HepG2 (cell line): ENCODE results near the gene TMEM8B. TPM values are rescaled to one million over a fixed set of nuclear protein-coding genes. Genes with fewer than 3 reads are reported as not detected.

Experiments
- ARHGAP35 ChIP-seq: sonication (generic); formaldehyde crosslinking; IDR thresholded peaks from 2 replicates; pipeline ENCODE4 v1.9.0; 2022; ENCODE audit warnings: mild to moderate bottlenecking, inconsistent platforms, moderate library complexity, missing genetic modification reagents, borderline replicate concordance
- BORCS8-MEF2B ChIP-seq: sonication (generic); formaldehyde crosslinking; IDR thresholded peaks from 2 replicates; pipeline ENCODE4 v1.8.0; 2022; ENCODE audit warnings: mild to moderate bottlenecking, missing genetic modification reagents
- HMGXB4 ChIP-seq, 2 experiments: sonication (generic) in 1 of 2; formaldehyde crosslinking in 1 of 2; IDR thresholded peaks; 2 replicates each; pipeline versions ENCODE4 v1.4.0 to v1.6.1; 2018 to 2020; ENCODE audit warnings: missing genetic modification reagents in 2 of 2, borderline replicate concordance in 1 of 2, low read depth in 1 of 2, mild to moderate bottlenecking in 1 of 2, missing biosample characterization in 1 of 2
- HNF4A ChIP-seq: sonication (generic); formaldehyde crosslinking; IDR thresholded peaks from 2 replicates; pipeline ENCODE4 v1.4.0; 2020; ENCODE audit warnings: missing genetic modification reagents
- HOXA5 ChIP-seq: sonication (generic); formaldehyde crosslinking; IDR thresholded peaks from 2 replicates; pipeline ENCODE4 v1.4.0; 2020; ENCODE audit warnings: missing genetic modification reagents
- KDM4B ChIP-seq: sonication (generic); formaldehyde crosslinking; IDR thresholded peaks from 2 replicates; pipeline ENCODE4 v1.4.0; 2020; ENCODE audit warnings: missing genetic modification reagents
- KLF13 ChIP-seq: sonication (generic); formaldehyde crosslinking; IDR thresholded peaks from 2 replicates; pipeline ENCODE4 v1.4.0; 2020; ENCODE audit warnings: mild to moderate bottlenecking, missing genetic modification reagents
- KMT2B ChIP-seq: IDR thresholded peaks from 2 replicates; pipeline ENCODE4 v1.6.1; 2016; ENCODE audit warnings: missing genetic modification reagents, missing compliant biosample characterization
- MED8 ChIP-seq: sonication (generic); formaldehyde crosslinking; IDR thresholded peaks from 2 replicates; pipeline ENCODE4 v1.8.1; 2023; ENCODE audit warnings: mild to moderate bottlenecking, missing genetic modification reagents; ENCODE audit not compliant: insufficient replicate concordance
- NFKB2 ChIP-seq: sonication (generic); formaldehyde crosslinking; IDR thresholded peaks from 2 replicates; pipeline ENCODE4 v1.4.0; 2020; ENCODE audit warnings: missing genetic modification reagents, borderline replicate concordance
- PAXIP1 ChIP-seq: sonication (generic); formaldehyde crosslinking; conservative IDR thresholded peaks from 2 replicates; pipeline ENCODE4 v1.4.0; 2020; ENCODE audit warnings: mild to moderate bottlenecking, missing genetic modification reagents, moderate library complexity
- TP53 ChIP-seq: sonication (generic); formaldehyde crosslinking; conservative IDR thresholded peaks from 2 replicates; pipeline ENCODE4 v1.4.0; 2020; ENCODE audit warnings: missing genetic modification reagents
- ZFX ChIP-seq: sonication (generic); formaldehyde crosslinking; IDR thresholded peaks from 2 replicates; pipeline ENCODE4 v1.4.0; 2020; ENCODE audit warnings: mild to moderate bottlenecking, low read depth, missing genetic modification reagents, moderate library complexity
- ZNF333 ChIP-seq: sonication (generic); formaldehyde crosslinking; IDR thresholded peaks from 2 replicates; pipeline ENCODE4 v1.4.0; 2020; ENCODE audit warnings: mild to moderate bottlenecking, missing genetic modification reagents, borderline replicate concordance
- ZNF550 ChIP-seq: sonication (generic); formaldehyde crosslinking; IDR thresholded peaks from 2 replicates; pipeline ENCODE4 v1.4.0; 2020; ENCODE audit warnings: mild to moderate bottlenecking, missing genetic modification reagents, borderline replicate concordance
- ZNF580 ChIP-seq: IDR thresholded peaks from 2 replicates; pipeline ENCODE4 v1.6.1; 2016; ENCODE audit warnings: low read depth, borderline replicate concordance
- ZNF687 ChIP-seq: sonication (generic); formaldehyde crosslinking; IDR thresholded peaks from 2 replicates; pipeline ENCODE4 v1.5.1; 2020; ENCODE audit warnings: mild to moderate bottlenecking, missing genetic modification reagents, moderate library complexity
- ZNF746 ChIP-seq: sonication (generic); formaldehyde crosslinking; IDR thresholded peaks from 2 replicates; pipeline ENCODE4 v1.8.0; 2022; ENCODE audit warnings: mild to moderate bottlenecking, missing genetic modification reagents
- polyA plus RNA-seq, 8 experiments: library from polyadenylated mRNA; depleted of rRNA in 3 of 8; stranded (reverse) in 7 of 8; unstranded in 1 of 8; fragments of >200 nt; fragmentation: Illumina TruSeq in 4 of 8; extraction: Trizol in 4 of 8; gene quantifications; 2 replicates each; pipeline versions ENCODE4 v1.2.1 to v1.2.3, GENCODE V29; 2011 to 2016; ENCODE audit warnings: low read depth in 4 of 8, missing spikeins in 1 of 8, mixed read lengths in 1 of 8; ENCODE audit not compliant: insufficient read depth in 1 of 8
- total RNA-seq, 5 experiments: library from RNA; depleted of rRNA; stranded (reverse); fragments of >200 nt; fragmentation: Illumina TruSeq; extraction: Trizol; gene quantifications; 2 replicates each; pipeline ENCODE4 v1.2.3, GENCODE V29; 2016; ENCODE audit warnings: low read depth in 1 of 5

Gene TMEM8B
- total and polyA plus RNA-seq, 2 of the 13 experiments (the other 11 are each of a cell fraction or from before 2014, with no cell fraction given): 2.1 to 2.7 TPM

- peak; percentile 58 to 68; a peak in 3 of 4 replicates for TF ChIP-seq HMGXB4 (CRISPR knock-in tag; IDR thresholded peaks at IDR 0.05; ENCODE audit: borderline replicate concordance in 1 of 2, low read depth in 1 of 2)
- TF ChIP-seq HNF4A: peak; percentile 88
- peak; percentile 13; the same call in 1 of the 2 replicates for TF ChIP-seq ZNF580 (CRISPR knock-in tag)
- peak; percentile 91; the same call in 1 of the 2 replicates for TF ChIP-seq ZNF687
- peak; percentile 53 for TF ChIP-seq NFKB2 (CRISPR knock-in tag)
- TF ChIP-seq ZFX (CRISPR knock-in tag): peak; percentile 66; the same call in 1 of the 2 replicates
- peak; percentile 24 for TF ChIP-seq MED8 (CRISPR knock-in tag)
- 0 out of 2 replicates have a peak, but pooled peaks have one; percentile 54 for TF ChIP-seq TP53 (CRISPR knock-in tag)
- TF ChIP-seq KDM4B (CRISPR knock-in tag): peak; percentile 68
- no peak for TF ChIP-seq ZNF550 (CRISPR knock-in tag)
- no peak for TF ChIP-seq KLF13 (CRISPR knock-in tag)
- peak; percentile 53 for TF ChIP-seq ZNF746 (CRISPR knock-in tag)
- peak; percentile 28; the same call in 1 of the 2 replicates for TF ChIP-seq ZNF333 (CRISPR knock-in tag)
- TF ChIP-seq ARHGAP35 (CRISPR knock-in tag): peak; percentile 74; the same call in 1 of the 2 replicates
- peak; percentile 62 for TF ChIP-seq KMT2B
- TF ChIP-seq PAXIP1: peak; percentile 80
- peak; percentile 60; the same call in 1 of the 2 replicates for TF ChIP-seq HOXA5 (CRISPR knock-in tag)
- peak; percentile 61; the same call in 1 of the 2 replicates for TF ChIP-seq BORCS8-MEF2B
Measured at GRCh38 chr9:35814106-35814840, 14.8 kb upstream of the TMEM8B start (continued).
